KMS-11 (cell line): Measurements from ENCODE around the gene RAPH1.

Source experiments
- H2AFZ ChIP-seq: fragments of 200-600 bp; sonication (generic); 2 replicates; pipeline ENCODE4 v1.6.1; 2016; ENCODE audit warnings: antibody characterized with exemption, mixed run types, low read depth
- H3K27ac ChIP-seq: fragments of 200-600 bp; sonication (generic); 2 replicates; pipeline ENCODE4 v1.6.1; 2016; ENCODE audit warnings: mild to moderate bottlenecking, mixed run types
- H3K27me3 ChIP-seq: fragments of 200-600 bp; sonication (generic); 2 replicates; pipeline ENCODE4 v1.6.1; 2017; ENCODE audit warnings: mild to moderate bottlenecking, low read depth, mixed run types, moderate library complexity; ENCODE audit not compliant: insufficient read depth
- H3K36me3 ChIP-seq: fragments of 200-600 bp; sonication (generic); 2 replicates; pipeline ENCODE4 v1.6.1; 2017; ENCODE audit warnings: mild to moderate bottlenecking, mixed run types; ENCODE audit not compliant: insufficient read depth
- H3K4me1 ChIP-seq: fragments of 200-600 bp; sonication (generic); 2 replicates; pipeline ENCODE4 v1.6.1; 2016; ENCODE audit warnings: mild to moderate bottlenecking, low read depth, mixed run types; ENCODE audit not compliant: poor library complexity, severe bottlenecking
- H3K4me2 ChIP-seq: fragments of 200-600 bp; sonication (generic); 2 replicates; pipeline ENCODE4 v1.7.0; 2016; ENCODE audit warnings: mild to moderate bottlenecking, mixed run types
- H3K4me3 ChIP-seq: fragments of 200-600 bp; sonication (generic); IDR thresholded peaks from 2 replicates; pipeline ENCODE4 v1.6.1; 2017; ENCODE audit warnings: low read depth, low read length, mixed read lengths; ENCODE audit not compliant: insufficient read depth
- H3K79me2 ChIP-seq: fragments of 200-600 bp; sonication (generic); 2 replicates; pipeline ENCODE4 v1.6.1; 2016; ENCODE audit warnings: low read depth, mixed run types; ENCODE audit not compliant: insufficient read depth
- H3K9ac ChIP-seq: fragments of 200-600 bp; sonication (generic); 2 replicates; pipeline ENCODE4 v1.6.1; 2016; ENCODE audit warnings: mild to moderate bottlenecking, mixed run types
- H4K20me1 ChIP-seq: fragments of 200-600 bp; sonication (generic); 2 replicates; pipeline ENCODE4 v1.6.1; 2016; ENCODE audit warnings: mild to moderate bottlenecking, mixed run types; ENCODE audit not compliant: insufficient read depth
- TF ChIP-seq, protein P1 (sequence below): fragments of 200-600 bp; sonication (generic); conservative IDR thresholded peaks from 2 replicates; pipeline ENCODE4 v1.6.1; 2017; ENCODE audit warnings: low read depth, mild to moderate bottlenecking, antibody characterized with exemption, low read length, moderate library complexity, mixed read lengths

The RAPH1 gene

GRCh38 chr2:203407496-203407895 is 127.6 kb downstream of the RAPH1 start:
- Histone ChIP-seq H2AFZ (no peak overlapping the region), H3K79me2 (no peaks in the 10 kb centered on the region), H3K9ac (no peak overlapping the region), H4K20me1 (no peaks in the 10 kb centered on the region), H3K27me3 (no peaks in the 10 kb centered on the region), H3K4me3 (no peak overlapping the region), H3K27ac (no peak overlapping the region), H3K4me2 (peak overlapping the region; percentile 27; the same call in 1 of the 2 replicates), H3K4me1 (peaks cover 68% of the 10 kb centered on the region), H3K36me3 (no peaks in the 10 kb centered on the region)
- TF ChIP-seq, protein P1, sequence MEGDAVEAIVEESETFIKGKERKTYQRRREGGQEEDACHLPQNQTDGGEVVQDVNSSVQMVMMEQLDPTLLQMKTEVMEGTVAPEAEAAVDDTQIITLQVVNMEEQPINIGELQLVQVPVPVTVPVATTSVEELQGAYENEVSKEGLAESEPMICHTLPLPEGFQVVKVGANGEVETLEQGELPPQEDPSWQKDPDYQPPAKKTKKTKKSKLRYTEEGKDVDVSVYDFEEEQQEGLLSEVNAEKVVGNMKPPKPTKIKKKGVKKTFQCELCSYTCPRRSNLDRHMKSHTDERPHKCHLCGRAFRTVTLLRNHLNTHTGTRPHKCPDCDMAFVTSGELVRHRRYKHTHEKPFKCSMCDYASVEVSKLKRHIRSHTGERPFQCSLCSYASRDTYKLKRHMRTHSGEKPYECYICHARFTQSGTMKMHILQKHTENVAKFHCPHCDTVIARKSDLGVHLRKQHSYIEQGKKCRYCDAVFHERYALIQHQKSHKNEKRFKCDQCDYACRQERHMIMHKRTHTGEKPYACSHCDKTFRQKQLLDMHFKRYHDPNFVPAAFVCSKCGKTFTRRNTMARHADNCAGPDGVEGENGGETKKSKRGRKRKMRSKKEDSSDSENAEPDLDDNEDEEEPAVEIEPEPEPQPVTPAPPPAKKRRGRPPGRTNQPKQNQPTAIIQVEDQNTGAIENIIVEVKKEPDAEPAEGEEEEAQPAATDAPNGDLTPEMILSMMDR, result no peak

DNA sequence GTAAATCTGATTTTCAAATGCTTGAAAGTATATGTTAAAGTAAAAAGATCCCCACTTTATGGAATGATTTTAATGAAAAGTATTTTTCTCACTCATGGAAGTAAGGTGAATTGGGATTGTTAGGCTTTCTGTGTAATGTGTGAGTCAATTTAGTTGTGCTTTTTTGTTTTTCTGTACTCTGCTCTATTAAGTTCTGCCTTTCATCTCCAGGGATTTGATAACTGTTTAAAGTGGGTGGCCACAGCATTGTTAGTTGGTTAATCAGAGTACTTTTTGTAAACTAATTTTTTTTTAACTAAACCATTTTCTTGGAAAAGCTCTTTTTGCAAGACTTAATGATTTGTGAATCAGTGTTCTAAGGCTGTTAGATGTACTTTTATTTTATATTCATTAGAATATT is 130.1 kb downstream of the RAPH1 start:
- H3K27ac ChIP-seq, result no peak overlapping the region
- H3K79me2 ChIP-seq, result no peaks in the 10 kb centered on the region
- H4K20me1 ChIP-seq, result no peaks in the 10 kb centered on the region
- no peaks in the 10 kb centered on the region for H3K27me3 ChIP-seq
- no peaks in the 10 kb centered on the region for H3K36me3 ChIP-seq
- no peak overlapping the region for H2AFZ ChIP-seq
- peaks cover 64% of the 10 kb centered on the region for H3K4me1 ChIP-seq
- no peak overlapping the region for H3K4me2 ChIP-seq
- no peak overlapping the region for H3K4me3 ChIP-seq
- H3K9ac ChIP-seq, result no peak overlapping the region
- TF ChIP-seq, protein P1, result no peak

DNA sequence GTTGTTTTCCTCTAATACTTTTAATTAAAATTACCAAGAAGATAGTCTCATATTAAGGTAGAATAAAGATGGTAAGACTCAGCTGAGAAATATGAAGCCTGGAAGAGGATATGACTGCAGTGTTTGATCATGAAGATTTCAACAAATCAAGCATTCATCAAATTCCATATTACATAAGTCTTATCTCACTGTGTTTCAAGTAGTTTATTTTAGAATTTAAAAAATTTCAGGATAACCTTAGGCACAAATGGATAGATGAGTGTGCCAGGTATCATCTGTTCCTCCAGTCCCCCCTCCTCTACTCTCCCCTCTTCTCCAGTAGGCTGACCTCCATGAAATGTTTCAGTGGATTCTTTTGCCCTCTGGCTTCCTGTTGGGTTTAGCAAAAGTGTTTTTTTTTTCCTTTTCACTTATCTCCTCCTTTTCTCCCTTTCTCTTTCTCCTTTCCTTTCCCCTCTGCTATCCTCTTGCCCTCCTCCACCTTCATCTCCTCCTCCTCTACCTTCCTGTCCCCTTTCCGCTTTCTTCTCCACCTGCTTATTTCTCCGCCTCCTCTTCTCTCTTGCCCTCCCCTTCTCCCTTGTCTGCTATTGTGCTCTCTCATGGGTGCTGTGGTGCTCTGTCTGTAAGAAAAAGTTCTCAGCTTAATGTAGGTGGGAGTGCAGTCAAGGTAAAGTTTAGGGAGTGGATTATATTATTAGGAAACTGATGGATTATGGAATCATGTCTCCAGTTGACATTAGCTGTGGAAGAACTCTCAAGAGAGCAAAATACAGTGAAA is 134.1 kb downstream of the RAPH1 start:
- Histone ChIP-seq H3K36me3 (no peaks in the 10 kb centered on the region), H3K79me2 (no peaks in the 10 kb centered on the region), H3K4me2 (no peak overlapping the region), H4K20me1 (no peaks in the 10 kb centered on the region), H3K4me3 (no peak overlapping the region), H2AFZ (no peak overlapping the region), H3K4me1 (peaks cover 26% of the 10 kb centered on the region), H3K27ac (no peak overlapping the region), H3K9ac (no peak overlapping the region), H3K27me3 (no peaks in the 10 kb centered on the region)
- TF ChIP-seq, protein P1, result no peak

DNA sequence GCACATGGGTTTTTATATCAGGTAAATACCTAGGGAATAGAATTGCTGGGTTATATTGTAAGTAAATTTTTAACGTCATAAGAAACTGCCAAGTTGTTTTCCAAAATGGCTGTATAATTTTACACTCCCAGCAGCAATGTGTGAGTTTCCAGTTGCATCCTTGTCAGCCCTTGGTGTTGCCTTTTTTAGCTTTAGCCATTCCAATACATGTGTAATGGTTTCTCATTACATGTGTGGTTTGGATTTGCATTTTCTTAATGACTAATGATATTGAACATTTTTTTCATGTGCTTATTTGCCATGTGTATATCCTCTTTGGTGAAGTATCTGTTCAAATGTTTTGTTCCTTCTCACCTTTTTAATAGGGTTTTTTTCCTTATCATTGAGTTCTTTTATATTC is 136.1 kb downstream of the RAPH1 start:
- Histone ChIP-seq H3K9ac (no peak overlapping the region), H3K4me3 (no peak overlapping the region), H3K4me2 (no peak overlapping the region), H2AFZ (no peak overlapping the region), H4K20me1 (no peaks in the 10 kb centered on the region), H3K27me3 (no peaks in the 10 kb centered on the region), H3K27ac (no peak overlapping the region), H3K4me1 (peaks cover 14% of the 10 kb centered on the region), H3K79me2 (no peaks in the 10 kb centered on the region), H3K36me3 (no peaks in the 10 kb centered on the region)
- TF ChIP-seq, protein P1, result no peak
